GM06990 (cell line): ENCODE measurements around the gene ITPRIPL2.

Experiments
- DNase-seq: peaks from one replicate; pipeline ENCODE4 v3.0.0-alpha.2; 2011; ENCODE audit not compliant: insufficient read length; ENCODE audit errors: extremely low read depth
- H3K27me3 ChIP-seq: replicated peaks from 2 replicates; pipeline ENCODE4 v1.6.0; 2011; ENCODE audit warnings: low read length; ENCODE audit not compliant: control insufficient read depth, insufficient read depth
- H3K36me3 ChIP-seq: 2 replicates; pipeline ENCODE4 v1.5.1; 2011; ENCODE audit warnings: low read length; ENCODE audit not compliant: control insufficient read depth, insufficient read depth
- H3K4me3 ChIP-seq: replicated peaks from 2 replicates; pipeline ENCODE4 v1.5.1; 2011; ENCODE audit warnings: low read depth, mild to moderate bottlenecking, control low read depth, low read length
- TF ChIP-seq, protein P1 (sequence below): IDR thresholded peaks from 2 replicates; pipeline ENCODE4 v1.5.1; 2011; ENCODE audit warnings: low read length, control low read depth, mild to moderate bottlenecking, inconsistent platforms; ENCODE audit not compliant: insufficient read depth, poor library complexity, severe bottlenecking

The ITPRIPL2 gene

GRCh38 chr16:19113577-19114358 is at the start of gene ITPRIPL2:
TSS of gene ITPRIPL2 (plus strand) at chr16:19113964. CDS start at chr16:19114462, 498 bp downstream.
- Histone ChIP-seq H3K4me3 (peak within 1 kb of the TSS; percentile 62), H3K27me3 (no peaks in the 10 kb centered on the region; the same call in 1 of the 2 replicates), H3K36me3 (no peaks in the 10 kb centered on the region)
- TF ChIP-seq, protein P1, sequence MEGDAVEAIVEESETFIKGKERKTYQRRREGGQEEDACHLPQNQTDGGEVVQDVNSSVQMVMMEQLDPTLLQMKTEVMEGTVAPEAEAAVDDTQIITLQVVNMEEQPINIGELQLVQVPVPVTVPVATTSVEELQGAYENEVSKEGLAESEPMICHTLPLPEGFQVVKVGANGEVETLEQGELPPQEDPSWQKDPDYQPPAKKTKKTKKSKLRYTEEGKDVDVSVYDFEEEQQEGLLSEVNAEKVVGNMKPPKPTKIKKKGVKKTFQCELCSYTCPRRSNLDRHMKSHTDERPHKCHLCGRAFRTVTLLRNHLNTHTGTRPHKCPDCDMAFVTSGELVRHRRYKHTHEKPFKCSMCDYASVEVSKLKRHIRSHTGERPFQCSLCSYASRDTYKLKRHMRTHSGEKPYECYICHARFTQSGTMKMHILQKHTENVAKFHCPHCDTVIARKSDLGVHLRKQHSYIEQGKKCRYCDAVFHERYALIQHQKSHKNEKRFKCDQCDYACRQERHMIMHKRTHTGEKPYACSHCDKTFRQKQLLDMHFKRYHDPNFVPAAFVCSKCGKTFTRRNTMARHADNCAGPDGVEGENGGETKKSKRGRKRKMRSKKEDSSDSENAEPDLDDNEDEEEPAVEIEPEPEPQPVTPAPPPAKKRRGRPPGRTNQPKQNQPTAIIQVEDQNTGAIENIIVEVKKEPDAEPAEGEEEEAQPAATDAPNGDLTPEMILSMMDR = no peak
- peak; percentile 71 for DNase-seq

GRCh38 chr16:19066988-19067348 is 46.8 kb upstream of the ITPRIPL2 start:
- TF ChIP-seq, protein P1 = no peak
- no peak for DNase-seq
- Histone ChIP-seq H3K27me3 (no peaks in the 10 kb centered on the region), H3K36me3 (no peaks in the 10 kb centered on the region), H3K4me3 (peak overlapping the region; percentile 37)

DNA sequence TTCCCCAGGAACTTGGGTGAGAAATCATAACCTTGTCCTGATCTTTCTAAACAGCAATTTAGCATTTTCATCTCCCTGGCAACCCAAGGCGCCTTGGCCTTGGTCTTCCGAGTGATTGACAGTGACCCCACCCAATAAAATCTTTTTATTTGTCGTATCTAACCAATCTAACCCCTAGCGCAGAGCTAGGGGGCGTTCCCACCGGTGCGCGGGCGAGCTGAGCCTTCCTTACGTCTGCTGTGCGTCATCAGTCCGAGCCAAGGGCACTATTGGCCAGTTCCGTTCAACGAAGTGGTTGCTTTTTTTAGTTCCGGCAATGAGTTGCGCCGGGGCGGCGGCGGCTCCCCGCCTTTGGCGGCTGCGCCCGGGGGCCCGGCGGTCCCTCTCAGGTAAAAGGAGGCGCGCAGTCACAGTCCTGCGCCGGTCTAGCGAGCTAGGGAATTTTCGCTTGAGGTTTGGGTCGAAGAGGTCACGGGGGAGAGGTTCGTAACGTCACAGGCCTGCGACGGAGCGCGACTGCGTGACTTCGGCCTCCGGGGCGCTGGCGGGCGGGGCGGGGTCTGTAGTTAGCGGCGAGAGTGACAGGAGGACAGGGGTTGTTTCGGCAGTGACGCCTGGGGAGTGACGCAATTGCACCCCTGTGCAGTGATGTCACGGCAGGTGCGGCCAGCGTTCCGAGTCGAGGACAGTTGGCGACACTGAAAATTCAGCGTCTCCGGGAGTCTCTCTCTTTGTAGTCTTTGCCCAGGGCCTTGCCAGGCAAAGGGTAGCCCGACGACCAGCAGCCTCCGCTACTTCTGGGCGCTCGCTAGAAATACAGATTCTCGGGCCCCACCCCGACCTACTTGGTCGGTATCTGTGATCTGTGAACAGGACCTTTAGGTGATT is 46.2 kb upstream of the ITPRIPL2 start, which contains the start of gene COQ7:
Gene COQ7, plus strand, starts transcription at position 266 of the 888 bp plus-strand sequence. Its CDS starts 51 bp downstream, at position 317.
- TF ChIP-seq, protein P1 = no peak
- DNase-seq = peak; percentile 99
- H3K27me3 ChIP-seq = no peaks in the 10 kb centered on the region
- peak within 1 kb of the TSS; percentile 78 for H3K4me3 ChIP-seq
- no peaks in the 10 kb centered on the region for H3K36me3 ChIP-seq

- Histone ChIP-seq H3K27me3 (no peaks in the 10 kb centered on the region), H3K4me3 (peak overlapping the region; percentile 78), H3K36me3 (no peaks in the 10 kb centered on the region)
- TF ChIP-seq, protein P1 = no peak
- DNase-seq = no peak
Measured at GRCh38 chr16:19068237-19068815, 45.4 kb upstream of the ITPRIPL2 start.

DNA sequence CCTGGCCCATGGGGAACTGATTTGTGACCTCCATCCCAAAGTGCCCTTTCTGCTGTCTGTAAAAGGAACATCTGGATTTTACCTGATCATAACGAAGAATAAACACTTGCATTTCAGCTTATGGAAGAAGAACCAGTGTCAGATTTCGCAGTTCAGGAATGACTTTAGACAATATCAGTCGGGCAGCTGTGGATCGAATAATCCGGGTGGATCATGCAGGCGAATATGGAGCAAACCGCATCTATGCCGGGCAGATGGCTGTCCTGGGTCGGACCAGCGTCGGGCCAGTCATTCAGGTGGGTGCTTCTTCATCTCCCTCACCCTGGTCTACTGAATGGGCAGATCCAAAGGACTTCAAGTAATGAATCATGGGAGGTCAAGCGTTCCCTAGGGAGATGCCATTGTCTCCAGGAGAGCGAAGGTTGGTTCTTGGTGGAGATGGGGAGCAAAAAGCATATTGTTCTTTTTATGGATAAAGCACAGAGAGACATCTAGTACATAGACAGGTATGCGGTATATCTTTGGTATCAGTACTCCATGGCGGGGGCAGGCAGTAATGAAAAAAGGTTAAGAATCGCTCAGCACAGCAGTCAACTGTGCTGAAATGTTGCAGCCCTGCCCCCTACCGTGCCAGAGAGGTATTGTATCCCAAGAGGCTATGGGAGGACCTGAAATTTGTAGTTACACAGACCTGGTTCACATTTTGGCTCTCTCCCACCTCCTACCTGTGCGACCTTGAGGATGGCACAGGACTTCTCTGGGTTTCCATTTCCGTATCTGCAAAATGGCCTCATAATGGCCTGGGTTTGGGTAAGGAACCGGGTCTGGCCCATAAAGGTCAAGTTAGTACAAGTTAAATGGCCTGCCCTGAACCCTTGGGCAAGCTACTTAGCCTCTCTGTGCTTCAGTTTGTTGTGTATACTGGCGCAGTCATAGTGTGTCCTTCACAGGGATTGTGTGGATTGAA is 41.7 kb upstream of the ITPRIPL2 start:
- Histone ChIP-seq H3K36me3 (peaks cover 1% of the 10 kb centered on the region), H3K27me3 (no peaks in the 10 kb centered on the region), H3K4me3 (no peak overlapping the region)
- no peak for DNase-seq
- TF ChIP-seq, protein P1 = peak; percentile 69
